ENCODE measurements around the gene ZNF446. TPM values are rescaled to one million over a fixed set of nuclear protein-coding genes. Genes with fewer than 3 reads are reported as not detected.

Gene ZNF446
- total and polyA plus RNA-seq, 10 of the 15 experiments (the other 5 are each of a cell fraction or from before 2014, with no cell fraction given), result 0.14 to 6.9 (median 4.1) TPM

GRCh38 chr19:58456111-58456510, 20.0 kb upstream of the ZNF446 start:
- H3K9me3 ChIP-seq (replicated peaks; ENCODE audit: control insufficient read depth, insufficient read depth, low read length), result no peaks in the 10 kb centered on the region
- H3K36me3 ChIP-seq (ENCODE audit: control insufficient read depth in 2 of 2, insufficient read depth in 2 of 2, low read length in 1 of 2), result peaks cover 0 to 2% of the 10 kb centered on the region in 2 experiments; a peak in 1 of 4 replicates
- ChIA-PET CTCF (no interaction called here), POLR2A (no interaction called here), RAD21 (ENCODE audit: unreplicated experiment) (no interaction called here), SMC1A (ENCODE audit: uncharacterized antibody, unreplicated experiment) (no interaction called here)
- peaks cover under 1% of the 10 kb centered on the region; the same call in 1 of the 2 replicates for H3K4me1 ChIP-seq (ENCODE audit: control insufficient read depth, insufficient read depth, low read length)
- H4K20me1 ChIP-seq (ENCODE audit: control insufficient read depth, insufficient read depth), result no peaks in the 10 kb centered on the region
- in situ Hi-C loops (cut with MboI), result no loop called here
- no peak overlapping the region for H3K4me3 ChIP-seq
- H2AFZ ChIP-seq (ENCODE audit: control insufficient read depth, low read depth, low read length), result no peak overlapping the region
- no peak overlapping the region for H3K27ac ChIP-seq (ENCODE audit: control insufficient read depth, insufficient read depth)
- H3K79me2 ChIP-seq (ENCODE audit: control insufficient read depth, insufficient read depth, low read length), result no peaks in the 10 kb centered on the region; the same call in 1 of the 2 replicates
- TF ChIP-seq ESRRA (IDR thresholded peaks at IDR 0.05; ENCODE audit: low read length) (no peak), ETV6 (conservative IDR thresholded peaks at IDR 0.05 in 1 of 2, IDR thresholded peaks at IDR 0.05 in 1 of 2; ENCODE audit: borderline replicate concordance in 1 of 2, low read depth in 1 of 2) (no peak), TCF12 (IDR thresholded peaks at IDR 0.05; ENCODE audit: low read depth, low read length) (no peak), SREBF2 (IDR thresholded peaks at IDR 0.05; ENCODE audit: low read length) (no peak), NFIC (IDR thresholded peaks at IDR 0.05; ENCODE audit: low read depth, low read length) (no peak), CREB1 (IDR thresholded peaks at IDR 0.05; ENCODE audit: low read depth) (no peak), ELK1 (IDR thresholded peaks at IDR 0.05; ENCODE audit: low read depth, low read length) (no peak), CHD2 (IDR thresholded peaks at IDR 0.05; ENCODE audit: borderline replicate concordance, low read depth, low read length) (no peak), CHD4 (IDR thresholded peaks at IDR 0.05) (no peak), ZZZ3 (IDR thresholded peaks at IDR 0.05; ENCODE audit: control insufficient read depth, insufficient read length, low read depth) (no peak)
- TF ChIP-seq, protein P1, sequence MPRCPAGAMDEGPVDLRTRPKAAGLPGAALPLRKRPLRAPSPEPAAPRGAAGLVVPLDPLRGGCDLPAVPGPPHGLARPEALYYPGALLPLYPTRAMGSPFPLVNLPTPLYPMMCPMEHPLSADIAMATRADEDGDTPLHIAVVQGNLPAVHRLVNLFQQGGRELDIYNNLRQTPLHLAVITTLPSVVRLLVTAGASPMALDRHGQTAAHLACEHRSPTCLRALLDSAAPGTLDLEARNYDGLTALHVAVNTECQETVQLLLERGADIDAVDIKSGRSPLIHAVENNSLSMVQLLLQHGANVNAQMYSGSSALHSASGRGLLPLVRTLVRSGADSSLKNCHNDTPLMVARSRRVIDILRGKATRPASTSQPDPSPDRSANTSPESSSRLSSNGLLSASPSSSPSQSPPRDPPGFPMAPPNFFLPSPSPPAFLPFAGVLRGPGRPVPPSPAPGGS (IDR thresholded peaks at IDR 0.05; ENCODE audit: borderline replicate concordance, insufficient read depth, low read depth, low read length, poor library complexity, severe bottlenecking), result no peak
- TF ChIP-seq, protein P2, sequence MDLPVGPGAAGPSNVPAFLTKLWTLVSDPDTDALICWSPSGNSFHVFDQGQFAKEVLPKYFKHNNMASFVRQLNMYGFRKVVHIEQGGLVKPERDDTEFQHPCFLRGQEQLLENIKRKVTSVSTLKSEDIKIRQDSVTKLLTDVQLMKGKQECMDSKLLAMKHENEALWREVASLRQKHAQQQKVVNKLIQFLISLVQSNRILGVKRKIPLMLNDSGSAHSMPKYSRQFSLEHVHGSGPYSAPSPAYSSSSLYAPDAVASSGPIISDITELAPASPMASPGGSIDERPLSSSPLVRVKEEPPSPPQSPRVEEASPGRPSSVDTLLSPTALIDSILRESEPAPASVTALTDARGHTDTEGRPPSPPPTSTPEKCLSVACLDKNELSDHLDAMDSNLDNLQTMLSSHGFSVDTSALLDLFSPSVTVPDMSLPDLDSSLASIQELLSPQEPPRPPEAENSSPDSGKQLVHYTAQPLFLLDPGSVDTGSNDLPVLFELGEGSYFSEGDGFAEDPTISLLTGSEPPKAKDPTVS (IDR thresholded peaks at IDR 0.05; ENCODE audit: low read depth, low read length), result no peak
- ATAC-seq, result no peak
- no peak for DNase-seq (ENCODE audit: low read depth, low spot score)
- no peak for FAIRE-seq
- 99% methylated on average over 29 of the region's 35 CpGs for WGBS (ENCODE audit: insufficient coverage, insufficient replicate concordance, low lambda C conversion rate, missing lambda C conversion rate)
- H3K27me3 ChIP-seq (replicated peaks in 1 of 2; ENCODE audit: control insufficient read depth in 2 of 2, insufficient read depth in 2 of 2, low read length in 1 of 2), result no peaks in the 10 kb centered on the region
- no peak overlapping the region for H3K9ac ChIP-seq (ENCODE audit: control insufficient read depth, insufficient read depth, low read length)
- H3K4me2 ChIP-seq (ENCODE audit: control insufficient read depth, insufficient read depth), result no peak overlapping the region
- intact Hi-C loops (cut with micrococcal nuclease; ENCODE audit: unreplicated experiment), result no loop called here
- BruUV-seq (replicated peaks), result no TSS peak
